HepG2 (cell line): ENCODE measurements around the gene GADD45B. TPM values are rescaled to one million over a fixed set of nuclear protein-coding genes. Genes with fewer than 3 reads are reported as not detected.

Source experiments
- CEBPZ ChIP-seq: IDR thresholded peaks from 2 replicates; pipeline ENCODE4 v1.6.1; 2012; ENCODE audit warnings: low read length, improper control_type of control experiment
- DDIT3 ChIP-seq: sonication (generic); formaldehyde crosslinking; IDR thresholded peaks from 2 replicates; pipeline ENCODE4 v1.4.0; 2020; ENCODE audit warnings: mild to moderate bottlenecking, missing genetic modification reagents
- ETV5 ChIP-seq: IDR thresholded peaks from 2 replicates; pipeline ENCODE4 v1.6.1; 2018; ENCODE audit warnings: missing biosample characterization, missing genetic modification reagents, inconsistent platforms, borderline replicate concordance
- GFI1 ChIP-seq: sonication (generic); formaldehyde crosslinking; IDR thresholded peaks from 2 replicates; pipeline ENCODE4 v1.5.0; 2020; ENCODE audit warnings: missing genetic modification reagents, mild to moderate bottlenecking, borderline replicate concordance
- KAT7 ChIP-seq: IDR thresholded peaks from 2 replicates; pipeline ENCODE4 v1.6.1; 2018; ENCODE audit warnings: borderline replicate concordance, missing compliant biosample characterization
- MAX ChIP-seq: IDR thresholded peaks from 2 replicates; pipeline ENCODE4 v1.6.1; 2012; ENCODE audit warnings: inconsistent platforms
- NKX3-1 ChIP-seq: sonication (generic); formaldehyde crosslinking; IDR thresholded peaks from 2 replicates; pipeline ENCODE4 v1.5.0; 2020; ENCODE audit warnings: missing genetic modification reagents
- PAXIP1 ChIP-seq: sonication (generic); formaldehyde crosslinking; conservative IDR thresholded peaks from 2 replicates; pipeline ENCODE4 v1.4.0; 2020; ENCODE audit warnings: mild to moderate bottlenecking, missing genetic modification reagents, moderate library complexity
- PCBP1 ChIP-seq: fragments of 200-400 bp; formaldehyde crosslinking; IDR thresholded peaks from 2 replicates; pipeline ENCODE4 v1.6.1; 2017; ENCODE audit warnings: mild to moderate bottlenecking, low read depth, low read length, borderline replicate concordance
- PRMT3 ChIP-seq: sonication (generic); formaldehyde crosslinking; IDR thresholded peaks from 2 replicates; pipeline ENCODE4 v1.8.1; 2022; ENCODE audit warnings: low read depth, mild to moderate bottlenecking, moderate library complexity, missing genetic modification reagents, borderline replicate concordance
- REPIN1 ChIP-seq: sonication (generic); formaldehyde crosslinking; IDR thresholded peaks from 2 replicates; pipeline ENCODE4 v1.8.0; 2022; ENCODE audit warnings: missing genetic modification reagents, low read depth, mild to moderate bottlenecking, borderline replicate concordance
- THYN1 ChIP-seq: sonication (generic); formaldehyde crosslinking; IDR thresholded peaks from 2 replicates; pipeline ENCODE4 v1.8.1; 2023; ENCODE audit warnings: low read depth, mild to moderate bottlenecking, moderate library complexity, missing genetic modification reagents, borderline replicate concordance
- ZNF264 ChIP-seq: sonication (generic); formaldehyde crosslinking; IDR thresholded peaks from 2 replicates; pipeline ENCODE4 v1.4.0; 2020; ENCODE audit warnings: missing genetic modification reagents
- ZNF343 ChIP-seq: sonication (generic); formaldehyde crosslinking; IDR thresholded peaks from 2 replicates; pipeline ENCODE4 v1.4.0; 2020; ENCODE audit warnings: mild to moderate bottlenecking, missing genetic modification reagents
- ZNF362 ChIP-seq: sonication (generic); formaldehyde crosslinking; IDR thresholded peaks from 2 replicates; pipeline ENCODE4 v1.4.0; 2020; ENCODE audit warnings: missing genetic modification reagents, mild to moderate bottlenecking, borderline replicate concordance
- ZNF432 ChIP-seq: sonication (generic); formaldehyde crosslinking; IDR thresholded peaks from 2 replicates; pipeline ENCODE4 v1.5.0; 2020; ENCODE audit warnings: missing genetic modification reagents, mild to moderate bottlenecking, borderline replicate concordance
- ZNF44 ChIP-seq: sonication (generic); formaldehyde crosslinking; IDR thresholded peaks from 2 replicates; pipeline ENCODE4 v1.5.1; 2020; ENCODE audit warnings: mild to moderate bottlenecking, missing genetic modification reagents
- ZNF670 ChIP-seq: sonication (generic); formaldehyde crosslinking; IDR thresholded peaks from 2 replicates; pipeline ENCODE4 v1.8.0; 2022; ENCODE audit warnings: mild to moderate bottlenecking, missing genetic modification reagents, borderline replicate concordance
- ZNF839 ChIP-seq: sonication (generic); formaldehyde crosslinking; IDR thresholded peaks from 2 replicates; pipeline ENCODE4 v1.4.0; 2020; ENCODE audit warnings: missing genetic modification reagents, mild to moderate bottlenecking, borderline replicate concordance
- ZSCAN31 ChIP-seq: sonication (generic); formaldehyde crosslinking; IDR thresholded peaks from 2 replicates; pipeline ENCODE4 v1.5.0; 2020; ENCODE audit warnings: low read depth, mild to moderate bottlenecking, missing genetic modification reagents
- polyA plus RNA-seq, 8 experiments: library from polyadenylated mRNA; depleted of rRNA in 3 of 8; stranded (reverse) in 7 of 8; unstranded in 1 of 8; fragments of >200 nt; fragmentation: Illumina TruSeq in 4 of 8; extraction: Trizol in 4 of 8; gene quantifications; 2 replicates each; pipeline versions ENCODE4 v1.2.1 to v1.2.3, GENCODE V29; 2011 to 2016; ENCODE audit warnings: low read depth in 4 of 8, missing spikeins in 1 of 8, mixed read lengths in 1 of 8; ENCODE audit not compliant: insufficient read depth in 1 of 8
- total RNA-seq, 5 experiments: library from RNA; depleted of rRNA; stranded (reverse); fragments of >200 nt; fragmentation: Illumina TruSeq; extraction: Trizol; gene quantifications; 2 replicates each; pipeline ENCODE4 v1.2.3, GENCODE V29; 2016; ENCODE audit warnings: low read depth in 1 of 5

The GADD45B gene
- total and polyA plus RNA-seq, 2 of the 13 experiments (the other 11 are each of a cell fraction or from before 2014, with no cell fraction given): 4.6 to 34.1 TPM

- TF ChIP-seq ZNF839 (CRISPR knock-in tag): no peak
- no peak for TF ChIP-seq ZNF264 (CRISPR knock-in tag)
- TF ChIP-seq CEBPZ: no peak
- no peak for TF ChIP-seq DDIT3 (CRISPR knock-in tag)
- TF ChIP-seq ZNF343 (CRISPR knock-in tag): 0 out of 2 replicates have a peak, but pooled peaks have one; percentile 13
- TF ChIP-seq PCBP1: no peak
- TF ChIP-seq PRMT3 (CRISPR knock-in tag): no peak
- TF ChIP-seq KAT7 (CRISPR knock-in tag): peak; percentile 64; the same call in 1 of the 2 replicates
- TF ChIP-seq ZNF362 (CRISPR knock-in tag): peak; percentile 43; the same call in 1 of the 2 replicates
- peak; percentile 97 for TF ChIP-seq ETV5
- TF ChIP-seq ZSCAN31: peak; percentile 91
- TF ChIP-seq ZNF432 (CRISPR knock-in tag): no peak
- TF ChIP-seq MAX: 0 out of 2 replicates have a peak, but pooled peaks have one; percentile 21
- TF ChIP-seq GFI1: no peak; the same call in 1 of the 2 replicates
- peak; percentile 31; the same call in 1 of the 2 replicates for TF ChIP-seq REPIN1 (CRISPR knock-in tag)
- no peak for TF ChIP-seq ZNF670
- no peak for TF ChIP-seq ZNF44 (CRISPR knock-in tag)
- peak; percentile 60 for TF ChIP-seq PAXIP1 (CRISPR knock-in tag)
- no peak for TF ChIP-seq THYN1 (CRISPR knock-in tag)
- no peak for TF ChIP-seq NKX3-1
Observed at GRCh38 chr19:2474232-2475017, 1.5 kb upstream of the GADD45B start (continued).
